B cell (primary cell): ENCODE data around the gene ADGRF1. TPM values are rescaled to one million over a fixed set of nuclear protein-coding genes. Genes with fewer than 3 reads are reported as not detected.

Experiments
- ATAC-seq: fragments of 200-7000 bp; cut with Tn5 transposase; one replicate; pipeline ENCODE4 v1.10.0; 2021; ENCODE audit warnings: low read depth, mild to moderate bottlenecking, moderate number of reproducible peaks, moderate library complexity
- CTCF ChIA-PET: fragments of 350-600 bp; sonication (Branson Sonifier 250); formaldehyde crosslinking; loops from one replicate; lab custom pipeline; 2021; ENCODE audit warnings: antibody characterized with exemption, inconsistent platforms; lab: Charles Lee
- POLR2A ChIA-PET: fragments of 350-600 bp; sonication (Branson Sonifier 250); formaldehyde crosslinking; loops from one replicate; lab custom pipeline; 2021; ENCODE audit warnings: antibody characterized with exemption; lab: Charles Lee
- DNase-seq: peaks from one replicate; pipeline ENCODE4 v3.0.0; 2013
- H2AFZ ChIP-seq: 2 replicates; pipeline ENCODE4 v1.6.1; 2012; ENCODE audit warnings: mild to moderate bottlenecking, low read depth, low read length; ENCODE audit not compliant: insufficient read depth, poor library complexity, severe bottlenecking
- H3K27ac ChIP-seq, 2 donors: 1 replicate in 1 of 2; 2 replicates in 1 of 2; pipeline ENCODE4 v1.5.1; 2012 to 2013; ENCODE audit warnings: low read length in 2 of 2, mild to moderate bottlenecking in 2 of 2, moderate library complexity in 1 of 2
- H3K27me3 ChIP-seq, 4 experiments: fragments of 200-600 bp in 1 of 4; sonication (generic) in 1 of 4; replicated peaks in 1 of 4; 1 replicate in 2 of 4; 2 replicates in 2 of 4; pipeline versions ENCODE4 v1.6.1 to v1.7.0; 2013 to 2016; ENCODE audit warnings: low read length in 3 of 4, mild to moderate bottlenecking in 2 of 4, mixed read lengths in 1 of 4, moderate library complexity in 1 of 4; ENCODE audit not compliant: insufficient read depth in 4 of 4, control insufficient read depth in 3 of 4; ENCODE audit errors: control extremely low read depth in 1 of 4
- H3K36me3 ChIP-seq, 2 experiments: replicated peaks in 1 of 2; 1 replicate in 1 of 2; 2 replicates in 1 of 2; pipeline versions ENCODE4 v1.6.1 to v1.7.1; 2013; ENCODE audit warnings: low read length in 1 of 2; ENCODE audit not compliant: insufficient read depth in 2 of 2, control insufficient read depth in 1 of 2; ENCODE audit errors: control extremely low read depth in 1 of 2, extremely low read depth in 1 of 2
- H3K4me1 ChIP-seq, 2 donors: fragments of 200-600 bp in 1 of 2; sonication (generic) in 1 of 2; 1 replicate in 1 of 2; 2 replicates in 1 of 2; pipeline versions ENCODE4 v1.5.1 to v1.6.1; 2013 to 2017; ENCODE audit warnings: low read length in 2 of 2; ENCODE audit not compliant: control insufficient read depth in 2 of 2, insufficient read depth in 2 of 2
- H3K4me2 ChIP-seq: replicated peaks from 2 replicates; pipeline ENCODE3; 2012; ENCODE audit warnings: mild to moderate bottlenecking, low read depth, low read length; ENCODE audit not compliant: poor library complexity, severe bottlenecking
- H3K4me3 ChIP-seq, 5 experiments: fragments of 200-600 bp in 1 of 5; sonication (generic) in 1 of 5; 1 replicate in 3 of 5; 2 replicates in 2 of 5; pipeline versions ENCODE4 v1.5.1 to v1.7.0; 2011 to 2016; ENCODE audit warnings: low read length in 4 of 5, mild to moderate bottlenecking in 4 of 5, low read depth in 2 of 5, control low read depth in 1 of 5, moderate library complexity in 1 of 5; ENCODE audit not compliant: insufficient read depth in 1 of 5; ENCODE audit errors: control extremely low read depth in 1 of 5, extremely low read depth in 1 of 5
- H3K79me2 ChIP-seq: fragments of 200-600 bp; sonication (generic); one replicate; pipeline ENCODE4 v1.6.0; 2016; ENCODE audit warnings: low read length; ENCODE audit not compliant: control insufficient read depth, insufficient read depth
- H3K9ac ChIP-seq: fragments of 200-600 bp; sonication (generic); 2 replicates; pipeline ENCODE4 v1.6.1; 2017; ENCODE audit warnings: mild to moderate bottlenecking, low read length, moderate library complexity
- H3K9me3 ChIP-seq, 3 donors: one replicate each; pipeline versions ENCODE4 v1.6.1 to v1.7.1; 2013; ENCODE audit warnings: low read length in 2 of 3; ENCODE audit not compliant: control insufficient read depth in 2 of 3, insufficient read depth in 1 of 3; ENCODE audit errors: control extremely low read depth in 1 of 3
- H4K20me1 ChIP-seq: 2 replicates; pipeline ENCODE4 v1.6.0; 2012; ENCODE audit warnings: mild to moderate bottlenecking, low read length; ENCODE audit not compliant: insufficient read depth, control insufficient read depth, poor library complexity, severe bottlenecking
- H3K27ac Mint-ChIP-seq: one replicate; pipeline ENCODE4 v1.8.0; 2021; ENCODE audit warnings: mixed read lengths
- H3K27me3 Mint-ChIP-seq: one replicate; pipeline ENCODE4 v1.8.0; 2021; ENCODE audit warnings: mixed read lengths
- H3K4me1 Mint-ChIP-seq: one replicate; pipeline ENCODE4 v1.8.0; 2021; ENCODE audit warnings: mixed read lengths
- H3K4me3 Mint-ChIP-seq: one replicate; pipeline ENCODE4 v1.8.0; 2021; ENCODE audit warnings: mixed read lengths
- H3K9me3 Mint-ChIP-seq: one replicate; pipeline ENCODE4 v1.8.0; 2022; ENCODE audit warnings: mixed read lengths; ENCODE audit not compliant: insufficient read depth
- EZH2 ChIP-seq: IDR thresholded peaks from 2 replicates; pipeline ENCODE4 v1.6.1; 2012; ENCODE audit warnings: borderline replicate concordance, low read depth, mild to moderate bottlenecking, moderate library complexity, low read length; ENCODE audit not compliant: insufficient read depth, poor library complexity, severe bottlenecking
- WGBS: methylation state at CpG from one replicate; pipeline ENCODE4 v1.1.5; 2013; ENCODE audit warnings: missing lambda C conversion rate; ENCODE audit not compliant: insufficient coverage; 5-methylcytosine and 5-hydroxymethylcytosine counted together
- intact Hi-C: fragments of 100-400 bp; cut with micrococcal nuclease; formaldehyde crosslinking; loops from one replicate; pipeline ENCODE4 v1.10.0; 2022
- polyA plus RNA-seq: library from polyadenylated mRNA; depleted of rRNA; stranded (reverse); fragments of >200 nt; gene quantifications from 2 replicates; pipeline ENCODE4 v1.2.3, GENCODE V29; 2012
- total RNA-seq, 2 donors: library from RNA; stranded (reverse); fragments of 120-200 nt in 1 of 2; gene quantifications; 1 replicate in 1 of 2; 2 replicates in 1 of 2; pipeline versions ENCODE4 v1.2.3 to v1.2.4, GENCODE V29; 2013 to 2022
- TF ChIP-seq, protein P1 (sequence below): fragments of 200-600 bp; IDR thresholded peaks from one replicate; pipeline ENCODE4 v1.8.0; 2022; ENCODE audit warnings: antibody characterized with exemption, mild to moderate bottlenecking

Gene ADGRF1
- total and polyA plus RNA-seq, 2 donors (not counting 1 experiment from before 2014, with no cell fraction given), result not detected

DNA sequence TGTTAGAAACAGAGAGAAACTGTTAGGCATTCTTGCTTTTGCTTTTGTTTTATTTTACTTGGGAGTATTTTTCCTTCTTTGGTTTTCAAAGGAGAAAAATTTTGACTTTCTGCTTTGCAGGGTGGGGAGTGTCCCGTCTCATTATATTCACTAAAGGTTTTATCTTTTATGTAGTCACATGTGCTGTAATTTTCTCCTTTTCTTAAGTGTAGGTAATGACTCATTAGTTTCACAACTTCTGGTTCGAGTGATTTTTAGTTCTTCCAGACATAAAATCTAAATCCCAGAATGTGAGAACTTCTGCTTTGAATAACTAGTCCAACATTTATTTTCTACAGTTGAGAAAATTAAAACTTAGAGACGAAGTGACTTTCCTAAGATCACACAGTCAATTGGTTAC is 37.7 kb downstream of the ADGRF1 start:
- no peaks in the 10 kb centered on the region for H3K27me3 ChIP-seq
- H3K9me3 Mint-ChIP-seq, result no peaks in the 10 kb centered on the region
- DNase-seq (no peak), ATAC-seq (no peak)
- no peaks in the 10 kb centered on the region for H3K9me3 ChIP-seq
- H4K20me1 ChIP-seq, result no peaks in the 10 kb centered on the region
- CTCF ChIA-PET, result no interaction called here
- no peak overlapping the region for H3K4me3 Mint-ChIP-seq
- no peak overlapping the region for H2AFZ ChIP-seq
- intact Hi-C loops, result no loop called here
- no peak for TF ChIP-seq EZH2
- TF ChIP-seq, protein P1, sequence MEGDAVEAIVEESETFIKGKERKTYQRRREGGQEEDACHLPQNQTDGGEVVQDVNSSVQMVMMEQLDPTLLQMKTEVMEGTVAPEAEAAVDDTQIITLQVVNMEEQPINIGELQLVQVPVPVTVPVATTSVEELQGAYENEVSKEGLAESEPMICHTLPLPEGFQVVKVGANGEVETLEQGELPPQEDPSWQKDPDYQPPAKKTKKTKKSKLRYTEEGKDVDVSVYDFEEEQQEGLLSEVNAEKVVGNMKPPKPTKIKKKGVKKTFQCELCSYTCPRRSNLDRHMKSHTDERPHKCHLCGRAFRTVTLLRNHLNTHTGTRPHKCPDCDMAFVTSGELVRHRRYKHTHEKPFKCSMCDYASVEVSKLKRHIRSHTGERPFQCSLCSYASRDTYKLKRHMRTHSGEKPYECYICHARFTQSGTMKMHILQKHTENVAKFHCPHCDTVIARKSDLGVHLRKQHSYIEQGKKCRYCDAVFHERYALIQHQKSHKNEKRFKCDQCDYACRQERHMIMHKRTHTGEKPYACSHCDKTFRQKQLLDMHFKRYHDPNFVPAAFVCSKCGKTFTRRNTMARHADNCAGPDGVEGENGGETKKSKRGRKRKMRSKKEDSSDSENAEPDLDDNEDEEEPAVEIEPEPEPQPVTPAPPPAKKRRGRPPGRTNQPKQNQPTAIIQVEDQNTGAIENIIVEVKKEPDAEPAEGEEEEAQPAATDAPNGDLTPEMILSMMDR, result no peak
- H3K79me2 ChIP-seq, result no peaks in the 10 kb centered on the region
- no peaks in the 10 kb centered on the region for H3K4me1 Mint-ChIP-seq
- peaks cover 23% of the 10 kb centered on the region for H3K27me3 Mint-ChIP-seq
- H3K4me3 ChIP-seq, result no peak overlapping the region
- no peaks in the 10 kb centered on the region for H3K36me3 ChIP-seq
- H3K9ac ChIP-seq, result no peak overlapping the region
- WGBS, result 83% methylated on average over 1 of the region's 3 CpGs
- POLR2A ChIA-PET, result no interaction called here
- no peak overlapping the region for H3K27ac ChIP-seq
- no peak overlapping the region for H3K27ac Mint-ChIP-seq
- H3K4me1 ChIP-seq, result no peaks in the 10 kb centered on the region
- no peak overlapping the region for H3K4me2 ChIP-seq

DNA sequence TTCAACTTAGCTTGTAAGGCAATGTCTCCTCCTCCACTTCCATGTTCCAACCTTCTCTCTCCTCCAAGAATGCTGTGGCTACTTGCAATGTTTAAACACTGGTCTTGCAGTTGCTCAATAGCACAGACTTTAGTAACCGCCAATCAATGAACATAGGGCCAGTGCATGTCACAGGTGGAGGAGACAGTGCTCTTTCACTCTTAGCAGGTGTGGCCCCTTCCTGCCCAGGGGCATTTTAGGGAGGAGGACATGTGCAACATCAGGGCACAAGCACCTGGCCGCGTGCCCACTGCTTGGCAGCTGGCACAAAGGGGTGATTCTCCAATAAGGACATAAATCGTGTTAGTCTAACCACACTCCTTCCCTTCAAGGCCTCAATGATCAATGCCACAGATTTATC is 41.3 kb downstream of the ADGRF1 start:
- no peaks in the 10 kb centered on the region for H3K9me3 Mint-ChIP-seq
- POLR2A ChIA-PET, result no interaction called here
- no peak for DNase-seq
- no peak overlapping the region for H2AFZ ChIP-seq
- no peak overlapping the region for H3K4me3 Mint-ChIP-seq
- WGBS, result 100% methylated on average over 1 of the region's 4 CpGs
- no peak for TF ChIP-seq EZH2
- TF ChIP-seq, protein P1, result no peak
- no peaks in the 10 kb centered on the region for H3K9me3 ChIP-seq
- CTCF ChIA-PET, result no interaction called here
- ATAC-seq, result no peak
- H3K4me1 Mint-ChIP-seq, result no peaks in the 10 kb centered on the region
- H3K27ac ChIP-seq, result no peak overlapping the region
- no peak overlapping the region for H3K9ac ChIP-seq
- no peaks in the 10 kb centered on the region for H3K36me3 ChIP-seq
- H3K27ac Mint-ChIP-seq, result no peak overlapping the region
- no peaks in the 10 kb centered on the region for H3K79me2 ChIP-seq
- no peaks in the 10 kb centered on the region for H3K4me1 ChIP-seq
- H3K27me3 Mint-ChIP-seq, result peaks cover 12% of the 10 kb centered on the region
- H3K27me3 ChIP-seq, result no peaks in the 10 kb centered on the region
- no peaks in the 10 kb centered on the region for H4K20me1 ChIP-seq
- intact Hi-C loops, result no loop called here
- no peak overlapping the region for H3K4me3 ChIP-seq
- no peak overlapping the region for H3K4me2 ChIP-seq
